ENCODE results near the gene FBN3.

FBN3 gene

DNA sequence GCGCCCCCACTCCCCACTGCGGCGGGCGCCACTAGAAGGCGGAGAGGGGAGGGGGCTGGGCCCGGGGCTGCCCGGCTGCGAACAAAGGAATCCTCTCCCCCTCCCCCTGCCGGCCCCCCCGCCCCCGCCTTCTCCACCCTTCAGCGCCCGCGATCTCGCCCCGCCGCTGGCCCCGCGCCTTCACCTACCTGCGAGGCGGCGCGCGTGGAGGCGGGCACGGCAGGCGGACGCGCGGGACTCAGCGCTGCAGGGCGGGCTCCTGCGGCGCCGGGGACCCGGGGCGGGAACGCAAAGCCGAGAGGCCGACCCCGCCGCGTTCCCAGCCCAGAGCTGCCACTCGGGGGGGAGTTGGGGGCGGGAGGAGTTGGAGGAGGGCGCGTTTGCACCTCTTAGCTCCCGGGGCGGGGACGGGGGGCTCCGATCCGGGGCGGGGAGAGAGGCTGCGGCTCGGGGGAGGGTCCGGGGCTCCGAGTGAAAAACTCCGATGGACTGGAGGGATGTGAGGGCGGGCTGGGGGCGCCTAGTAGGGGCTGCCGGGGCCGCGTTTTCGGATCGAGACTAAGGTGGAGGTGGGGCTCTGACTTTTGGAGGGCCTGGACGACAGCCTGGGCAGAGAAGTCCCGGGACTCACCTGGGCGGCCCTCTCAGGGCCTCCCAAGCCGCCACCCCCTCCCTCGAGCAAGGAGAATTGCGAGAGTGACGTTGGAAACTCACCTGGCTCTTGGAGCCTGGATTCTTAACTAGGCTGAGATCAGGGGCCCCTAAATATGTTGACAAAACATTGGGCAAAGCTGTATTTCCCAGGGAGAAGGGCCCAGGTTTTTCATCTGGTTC lies at the start of gene FBN3:
Gene FBN3 (minus strand): TSS at position 332 of the 834 bp plus-strand sequence. CDS start 2,112 bp downstream, outside the sequence.
- no peak within 1 kb of the TSS for H3K27ac ChIP-seq
- TF ChIP-seq CTCF (conservative IDR thresholded peaks at IDR 0.05), result no peak

DNA sequence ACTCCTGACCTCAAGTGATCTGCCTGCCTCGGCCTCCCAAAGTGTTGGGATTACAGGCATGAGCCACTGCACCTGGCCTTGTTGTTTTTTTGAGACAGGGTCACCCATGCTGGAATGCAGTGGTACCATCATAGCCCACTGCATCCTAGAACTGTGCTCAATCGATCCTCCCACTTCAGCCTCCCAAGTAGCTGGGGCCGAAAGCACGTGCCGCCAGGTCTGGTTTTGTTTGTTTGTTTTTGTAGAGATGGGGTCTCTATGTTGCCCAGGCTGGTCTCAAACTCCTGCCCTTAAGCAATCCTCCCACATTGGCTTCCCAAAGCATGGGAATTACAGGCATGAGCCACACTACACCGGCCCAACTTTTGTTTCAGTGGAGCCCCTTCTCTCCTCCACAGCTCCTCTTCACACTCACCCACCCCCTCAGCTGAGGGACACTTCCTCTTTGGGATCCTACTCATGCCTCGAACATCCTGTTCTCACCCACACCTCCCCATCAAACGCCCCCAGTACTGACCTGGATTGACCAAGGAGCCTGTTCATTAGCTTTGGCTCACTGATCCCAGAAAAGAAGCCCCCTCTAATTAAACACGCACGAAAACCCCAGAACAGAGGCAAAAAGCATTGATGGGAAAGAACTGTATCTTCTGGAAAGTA lies 47.0 kb upstream of the FBN3 start:
- TF ChIP-seq CTCF (conservative IDR thresholded peaks at IDR 0.05), result no peak
- no peak overlapping the region for H3K27ac ChIP-seq

GRCh38 chr19:8194528-8195267 lies 45.3 kb upstream of the FBN3 start:
- TF ChIP-seq CTCF (conservative IDR thresholded peaks at IDR 0.05), result no peak
- H3K27ac ChIP-seq, result no peak overlapping the region

GRCh38 chr19:8192221-8192820 lies 42.9 kb upstream of the FBN3 start:
- no peak for TF ChIP-seq CTCF (conservative IDR thresholded peaks at IDR 0.05)
- H3K27ac ChIP-seq, result no peak overlapping the region

DNA sequence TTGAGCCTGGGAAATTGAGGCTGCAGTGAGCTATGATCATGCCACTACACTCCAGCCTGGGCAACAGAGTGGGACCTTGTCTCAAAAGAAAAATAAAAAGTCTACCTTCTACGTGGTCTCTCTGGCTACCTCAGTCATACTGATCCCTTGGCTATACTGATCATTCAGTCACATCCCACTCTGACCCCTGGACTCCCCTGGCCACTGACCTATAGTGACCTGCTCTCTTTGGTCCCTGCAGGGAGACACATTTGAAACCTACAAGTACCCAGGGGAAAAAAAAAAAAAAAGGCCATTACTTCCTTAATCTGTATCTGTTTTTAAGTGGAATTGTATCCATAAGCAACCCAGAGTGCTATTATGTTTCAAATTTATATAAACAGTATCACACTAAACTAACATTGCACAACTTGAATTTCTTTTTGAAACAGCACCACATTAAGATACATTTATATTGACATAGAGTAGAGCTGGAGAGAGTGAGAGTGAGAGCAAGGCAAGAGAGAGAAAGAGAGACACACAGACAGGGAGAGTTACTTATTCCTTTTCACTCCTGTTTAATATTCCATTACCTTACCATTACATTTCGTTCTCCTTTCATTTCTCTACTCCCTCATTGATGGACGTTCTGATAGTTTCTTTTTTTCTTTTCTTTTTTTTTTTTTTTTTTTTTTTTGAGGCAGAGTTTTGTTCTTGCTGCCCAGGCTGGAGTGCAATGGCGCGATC lies 36.1 kb upstream of the FBN3 start:
- no peak overlapping the region for H3K27ac ChIP-seq
- TF ChIP-seq CTCF (conservative IDR thresholded peaks at IDR 0.05), result no peak

DNA sequence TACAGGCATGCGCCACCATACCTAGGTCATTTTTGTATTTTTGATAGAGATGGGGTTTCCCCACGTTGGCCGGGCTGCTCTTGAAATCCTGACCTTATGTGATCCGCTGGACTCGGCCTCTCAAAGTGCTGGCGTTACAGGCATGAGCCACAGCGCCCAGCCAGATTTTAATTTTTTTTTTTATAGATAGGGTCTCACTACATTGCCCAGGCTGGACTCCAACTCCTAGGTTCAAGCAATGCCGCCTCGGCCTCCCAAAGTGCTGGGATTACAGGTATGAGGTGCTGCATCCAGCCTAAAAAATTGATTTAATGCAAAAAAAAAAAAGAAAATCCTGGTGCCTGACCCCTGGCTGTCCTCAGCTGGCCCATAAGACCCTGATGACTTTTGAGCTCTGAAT lies 34.9 kb upstream of the FBN3 start:
- H3K27ac ChIP-seq, result no peak overlapping the region
- TF ChIP-seq CTCF (conservative IDR thresholded peaks at IDR 0.05), result no peak

Measured in VCaP (cell line).